Measurements from ENCODE around the gene PAPOLA. TPM values are rescaled to one million over a fixed set of nuclear protein-coding genes. Genes with fewer than 3 reads are reported as not detected.

PAPOLA gene
- total and polyA plus RNA-seq, 9 of the 15 experiments (the other 6 are each of a cell fraction or from before 2014, with no cell fraction given) = 51.1 to 199 (median 95.8) TPM

GRCh38 chr14:96481731-96482314 is 20.4 kb upstream of the PAPOLA start:
- no peak overlapping the region for H3K9ac ChIP-seq (ENCODE audit: insufficient read depth in 1 of 2, low read depth in 2 of 2, low read length in 2 of 2)
- no peak overlapping the region for H3K27ac ChIP-seq (ENCODE audit: extremely low read depth, low read depth, low read length)
- CTCF ChIA-PET (ENCODE audit: low intra/inter-chr PET ratio) = no interaction called here
- no peak overlapping the region for H2AFZ ChIP-seq (ENCODE audit: low read depth, low read length)
- intact Hi-C loops (cut with micrococcal nuclease) (no loop called here), in situ Hi-C loops (cut with MboI) (no loop called here)
- FAIRE-seq (no peak), ATAC-seq (no peak), DNase-seq (ENCODE audit: extremely low read depth in 1 of 4, low spot score in 3 of 4) (no peak)
- H3K79me2 ChIP-seq (ENCODE audit: control insufficient read depth, insufficient read depth, low read length) = no peaks in the 10 kb centered on the region
- 10% methylated on average over 4 of the region's 4 CpGs for WGBS (ENCODE audit: insufficient coverage, low coverage, missing lambda C conversion rate)
- no peaks in the 10 kb centered on the region for H3K9me3 ChIP-seq (replicated peaks; ENCODE audit: control insufficient read depth, insufficient read depth, low read depth, low read length)
- H3K4me3 ChIP-seq = no peak overlapping the region
- POLR2A ChIA-PET = interaction anchor here (0.8 kb wide), 1 partner anchor 10 kb away, joined by 5 read pairs; no protein-coding TSS in a partner anchor
- no peaks in the 10 kb centered on the region for H3K9me1 ChIP-seq (ENCODE audit: control insufficient read depth, insufficient read depth, low read length)
- no peaks in the 10 kb centered on the region; a peak in 2 of 5 replicates for H3K4me1 ChIP-seq (replicated peaks in 1 of 2; ENCODE audit: control insufficient read depth in 2 of 2, insufficient read depth in 2 of 2, low read length in 2 of 2)
- H3K27me3 ChIP-seq (ENCODE audit: control insufficient read depth in 2 of 2, insufficient read depth in 2 of 2, low read length in 2 of 2) = peaks cover 0 to 16% of the 10 kb centered on the region in 2 experiments; a peak in 4 of 5 replicates
- no TSS peak for BruUV-seq (replicated peaks)
- no peaks in the 10 kb centered on the region for H4K20me1 ChIP-seq (replicated peaks; ENCODE audit: control insufficient read depth, insufficient read depth, low read length)
- no peak overlapping the region for H3K4me2 ChIP-seq (ENCODE audit: insufficient read depth, low read length)
- TF ChIP-seq COPS2 (conservative IDR thresholded peaks at IDR 0.05) (no peak), ZNF766 (CRISPR knock-in tag; conservative IDR thresholded peaks at IDR 0.05) (no peak)
- no peaks in the 10 kb centered on the region for H3K36me3 ChIP-seq (ENCODE audit: control insufficient read depth, insufficient read depth, low read length)

GRCh38 chr14:96482986-96483385 is 19.2 kb upstream of the PAPOLA start:
- TF ChIP-seq KLF13 (tag; IDR thresholded peaks at IDR 0.05; ENCODE audit: borderline replicate concordance, low read depth) (no peak), ARID1B (IDR thresholded peaks at IDR 0.05) (no peak), ZNF592 (IDR thresholded peaks at IDR 0.05) (no peak), GATA2 (CRISPR knock-in tag; IDR thresholded peaks at IDR 0.05) (peak; percentile 56; the same call in 1 of the 2 replicates), ERF (CRISPR knock-in tag; IDR thresholded peaks at IDR 0.05) (no peak), NFXL1 (CRISPR knock-in tag; IDR thresholded peaks at IDR 0.05) (no peak)
- no peak overlapping the region for H3K4me3 ChIP-seq
- FAIRE-seq (no peak), DNase-seq (ENCODE audit: extremely low read depth in 1 of 4, low spot score in 3 of 4) (peak in 1 of 4 experiments; percentile 17), ATAC-seq (peak; percentile 70)
- BruUV-seq (replicated peaks) = no TSS peak
- no peak overlapping the region for H2AFZ ChIP-seq (ENCODE audit: low read depth, low read length)
- no peaks in the 10 kb centered on the region for H3K36me3 ChIP-seq (ENCODE audit: control insufficient read depth, insufficient read depth, low read length)
- no peak overlapping the region for H3K4me2 ChIP-seq (ENCODE audit: insufficient read depth, low read length)
- H3K9me3 ChIP-seq (replicated peaks; ENCODE audit: control insufficient read depth, insufficient read depth, low read depth, low read length) = no peaks in the 10 kb centered on the region
- no peak overlapping the region for H3K27ac ChIP-seq (ENCODE audit: extremely low read depth, low read depth, low read length)
- intact Hi-C loops (cut with micrococcal nuclease) (no loop called here), in situ Hi-C loops (cut with MboI) (no loop called here)
- H3K4me1 ChIP-seq (replicated peaks in 1 of 2; ENCODE audit: control insufficient read depth in 2 of 2, insufficient read depth in 2 of 2, low read length in 2 of 2) = no peaks in the 10 kb centered on the region; a peak in 2 of 5 replicates
- 2% methylated on average over 10 of the region's 10 CpGs for WGBS (ENCODE audit: insufficient coverage, low coverage, missing lambda C conversion rate)
- peaks cover 0 to 16% of the 10 kb centered on the region in 2 experiments; a peak in 3 of 5 replicates for H3K27me3 ChIP-seq (ENCODE audit: control insufficient read depth in 2 of 2, insufficient read depth in 2 of 2, low read length in 2 of 2)
- CTCF ChIA-PET (ENCODE audit: low intra/inter-chr PET ratio) = no interaction called here
- H3K9ac ChIP-seq (ENCODE audit: insufficient read depth in 1 of 2, low read depth in 2 of 2, low read length in 2 of 2) = no peak overlapping the region
- no peaks in the 10 kb centered on the region for H3K79me2 ChIP-seq (ENCODE audit: control insufficient read depth, insufficient read depth, low read length)
- POLR2A ChIA-PET = interaction anchor here (0.9 kb wide), 1 partner anchor 22 kb away, joined by 3 read pairs; no protein-coding TSS in a partner anchor
- no peaks in the 10 kb centered on the region for H3K9me1 ChIP-seq (ENCODE audit: control insufficient read depth, insufficient read depth, low read length)
- no peaks in the 10 kb centered on the region for H4K20me1 ChIP-seq (replicated peaks; ENCODE audit: control insufficient read depth, insufficient read depth, low read length)

All from K562 (cell line).